Tibial nerve (tissue), 4 donors: ENCODE data around the gene AMPD2. TPM values are rescaled to one million over a fixed set of nuclear protein-coding genes. Genes with fewer than 3 reads are reported as not detected.

ENCODE experiments used
- DNase-seq, 2 donors: peaks; one replicate each; pipeline ENCODE4 v3.0.0-alpha.2; 2019; ENCODE audit warnings: low spot score in 2 of 2
- H3K27ac ChIP-seq, 4 donors: fragments of 200-600 bp; sonication (generic) in 3 of 4; one replicate each; pipeline ENCODE4 v1.5.1; 2017 to 2019; ENCODE audit warnings: mild to moderate bottlenecking in 1 of 4
- H3K27me3 ChIP-seq, 2 donors: fragments of 200-600 bp; sonication (generic) in 1 of 2; one replicate each; pipeline versions ENCODE4 v1.5.1 to v1.6.0; 2017 to 2019
- H3K36me3 ChIP-seq, 3 donors: fragments of 200-600 bp; sonication (generic); one replicate each; pipeline ENCODE4 v1.5.1; 2018 to 2019
- H3K4me1 ChIP-seq, 4 donors: fragments of 200-600 bp; sonication (generic) in 3 of 4; one replicate each; pipeline ENCODE4 v1.5.1; 2017 to 2019
- H3K4me3 ChIP-seq, 4 donors: fragments of 200-600 bp; sonication (generic) in 3 of 4; one replicate each; pipeline ENCODE4 v1.5.1; 2017 to 2019; ENCODE audit warnings: mild to moderate bottlenecking in 1 of 4, moderate library complexity in 1 of 4
- H3K9me3 ChIP-seq, 4 donors: fragments of 200-600 bp; sonication (generic) in 3 of 4; one replicate each; pipeline ENCODE4 v1.5.1; 2017 to 2019
- EP300 ChIP-seq, 2 donors: sonication (generic); formaldehyde crosslinking; IDR thresholded peaks; one replicate each; pipeline ENCODE4 v1.6.1; 2017; ENCODE audit warnings: antibody characterized with exemption in 2 of 2, mild to moderate bottlenecking in 1 of 2
- POLR2A ChIP-seq, 2 donors: fragments of 450-650 bp; IDR thresholded peaks; one replicate each; pipeline ENCODE4 v1.6.1; 2017; ENCODE audit warnings: antibody characterized with exemption in 2 of 2, mild to moderate bottlenecking in 2 of 2, moderate library complexity in 2 of 2
- WGBS, 2 donors: methylation state at CpG; one replicate each; pipeline ENCODE4 v1.1.5; 2018; 5-methylcytosine and 5-hydroxymethylcytosine counted together
- total RNA-seq, 4 donors: library from RNA; depleted of rRNA; stranded (reverse); fragments of >200 nt; gene quantifications; one replicate each; pipeline ENCODE4 v1.1.0, GENCODE V29; 2016
- TF ChIP-seq, protein P1 (sequence below), 5 experiments: fragments of 200-600 bp in 3 of 5; fragments of 450-650 bp in 2 of 5; sonication (generic) in 3 of 5; IDR thresholded peaks; one replicate each; pipeline ENCODE4 v1.5.1; 2016 to 2019; ENCODE audit warnings: antibody characterized with exemption in 5 of 5, mild to moderate bottlenecking in 3 of 5, moderate library complexity in 2 of 5

Gene AMPD2
- total RNA-seq, 4 donors from 2014 or later = 70.6 to 113 (median 94.7) TPM

DNA sequence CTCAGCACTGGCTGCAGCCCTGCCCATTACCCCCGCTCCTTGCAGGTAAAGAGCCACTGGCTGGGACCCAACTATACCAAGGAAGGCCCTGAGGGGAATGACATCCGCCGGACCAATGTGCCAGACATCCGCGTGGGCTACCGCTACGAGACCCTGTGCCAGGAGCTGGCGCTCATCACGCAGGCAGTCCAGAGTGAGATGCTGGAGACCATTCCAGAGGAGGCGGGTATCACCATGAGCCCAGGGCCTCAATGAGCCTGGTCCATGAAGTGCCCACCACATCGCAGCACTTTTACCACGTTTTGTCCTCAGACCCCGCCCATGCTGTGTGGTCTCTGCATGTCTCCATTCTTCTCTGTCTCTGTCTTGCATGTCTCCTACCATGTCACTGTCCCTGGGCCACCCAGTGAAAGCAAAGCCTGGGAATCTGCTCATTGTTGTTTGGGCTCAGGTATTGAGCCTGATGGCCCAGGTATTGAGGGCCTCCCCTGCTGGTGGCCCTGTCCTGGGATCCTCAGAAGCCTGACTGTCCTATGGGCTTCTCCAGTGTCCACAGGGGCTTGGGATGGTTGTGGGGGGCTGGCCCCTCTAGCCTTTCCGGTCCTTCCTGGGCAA, 11.4 kb downstream of the AMPD2 start:
- no peak overlapping the region for H3K27ac ChIP-seq
- peaks cover 0 to 63% (median 15%) of the 10 kb centered on the region in 3 donors for H3K36me3 ChIP-seq
- peaks cover 0 to 16% (median 3%) of the 10 kb centered on the region in 4 donors for H3K4me1 ChIP-seq
- TF ChIP-seq, protein P1, sequence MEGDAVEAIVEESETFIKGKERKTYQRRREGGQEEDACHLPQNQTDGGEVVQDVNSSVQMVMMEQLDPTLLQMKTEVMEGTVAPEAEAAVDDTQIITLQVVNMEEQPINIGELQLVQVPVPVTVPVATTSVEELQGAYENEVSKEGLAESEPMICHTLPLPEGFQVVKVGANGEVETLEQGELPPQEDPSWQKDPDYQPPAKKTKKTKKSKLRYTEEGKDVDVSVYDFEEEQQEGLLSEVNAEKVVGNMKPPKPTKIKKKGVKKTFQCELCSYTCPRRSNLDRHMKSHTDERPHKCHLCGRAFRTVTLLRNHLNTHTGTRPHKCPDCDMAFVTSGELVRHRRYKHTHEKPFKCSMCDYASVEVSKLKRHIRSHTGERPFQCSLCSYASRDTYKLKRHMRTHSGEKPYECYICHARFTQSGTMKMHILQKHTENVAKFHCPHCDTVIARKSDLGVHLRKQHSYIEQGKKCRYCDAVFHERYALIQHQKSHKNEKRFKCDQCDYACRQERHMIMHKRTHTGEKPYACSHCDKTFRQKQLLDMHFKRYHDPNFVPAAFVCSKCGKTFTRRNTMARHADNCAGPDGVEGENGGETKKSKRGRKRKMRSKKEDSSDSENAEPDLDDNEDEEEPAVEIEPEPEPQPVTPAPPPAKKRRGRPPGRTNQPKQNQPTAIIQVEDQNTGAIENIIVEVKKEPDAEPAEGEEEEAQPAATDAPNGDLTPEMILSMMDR (IDR thresholded peaks at IDR 0.05) = no peak
- DNase-seq = peak in 1 of 2 donors; percentile 2
- H3K9me3 ChIP-seq = no peaks in the 10 kb centered on the region
- no peak overlapping the region for H3K4me3 ChIP-seq
- no peaks in the 10 kb centered on the region for H3K27me3 ChIP-seq
- WGBS, 2 donors = 95 to 97% methylated on average over 10 to 13 of the region's 14 CpGs

DNA sequence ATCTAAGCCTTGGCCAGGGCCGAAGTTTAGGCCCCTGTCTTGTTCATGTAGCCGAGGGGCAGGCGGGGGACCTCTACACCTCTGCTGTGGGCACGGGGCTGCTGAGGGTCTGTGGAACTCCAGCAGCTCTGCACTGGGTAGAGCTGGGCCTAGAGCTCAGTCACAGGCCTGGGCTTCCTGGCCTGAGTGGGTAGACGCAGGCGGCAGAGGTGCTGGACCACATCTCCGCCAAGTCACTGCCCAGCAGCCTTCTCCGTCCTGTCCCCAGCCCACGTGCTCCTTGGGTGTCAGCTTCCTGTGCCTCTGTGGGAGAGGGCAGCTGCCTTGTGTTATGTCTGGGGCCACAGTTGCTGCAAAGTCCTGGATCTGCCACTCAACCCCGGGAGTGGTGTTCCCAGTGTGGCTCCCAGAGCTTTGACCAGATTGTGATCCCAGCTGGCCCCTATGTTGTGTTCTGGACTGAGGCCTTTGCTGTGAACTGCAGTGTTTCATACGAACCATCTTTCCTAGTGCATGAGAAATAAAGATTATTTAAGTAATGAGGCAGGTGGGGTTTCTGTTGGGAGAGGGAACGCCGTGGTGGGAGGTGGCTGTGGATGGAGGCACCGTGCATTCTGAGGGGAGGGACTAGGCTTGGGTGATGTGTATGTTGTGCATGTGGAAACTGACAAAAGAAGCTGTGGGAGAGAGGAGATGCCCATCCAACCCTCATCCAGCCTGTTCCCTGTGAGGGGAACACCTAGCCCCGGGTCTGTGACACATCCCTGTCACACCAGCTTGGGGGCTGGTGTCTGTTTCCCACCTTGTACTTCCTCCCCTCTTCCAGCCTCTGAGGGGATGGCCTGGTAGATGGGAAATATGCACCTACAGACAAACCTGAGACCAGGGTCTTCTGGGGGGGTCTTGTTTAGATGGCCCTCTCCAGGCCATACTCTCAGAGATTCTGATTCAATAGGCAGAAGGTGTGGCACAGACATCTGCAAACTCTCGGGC, 12.2 kb downstream of the AMPD2 start:
- DNase-seq = peak in 1 of 2 donors; percentile 4
- Histone ChIP-seq H3K27ac (no peak overlapping the region), H3K4me1 (peaks cover 0 to 22% (median 7%) of the 10 kb centered on the region in 4 donors), H3K36me3 (peaks cover 0 to 55% (median 15%) of the 10 kb centered on the region in 3 donors), H3K4me3 (no peak overlapping the region), H3K27me3 (no peaks in the 10 kb centered on the region), H3K9me3 (no peaks in the 10 kb centered on the region)
- WGBS, 2 donors = 75 to 78% methylated on average over 12 to 14 of the region's 16 CpGs
- TF ChIP-seq POLR2A (IDR thresholded peaks at IDR 0.05) = no peak
- TF ChIP-seq, protein P1 (IDR thresholded peaks at IDR 0.05) = no peak
- no peak for TF ChIP-seq EP300 (IDR thresholded peaks at IDR 0.05)

DNA sequence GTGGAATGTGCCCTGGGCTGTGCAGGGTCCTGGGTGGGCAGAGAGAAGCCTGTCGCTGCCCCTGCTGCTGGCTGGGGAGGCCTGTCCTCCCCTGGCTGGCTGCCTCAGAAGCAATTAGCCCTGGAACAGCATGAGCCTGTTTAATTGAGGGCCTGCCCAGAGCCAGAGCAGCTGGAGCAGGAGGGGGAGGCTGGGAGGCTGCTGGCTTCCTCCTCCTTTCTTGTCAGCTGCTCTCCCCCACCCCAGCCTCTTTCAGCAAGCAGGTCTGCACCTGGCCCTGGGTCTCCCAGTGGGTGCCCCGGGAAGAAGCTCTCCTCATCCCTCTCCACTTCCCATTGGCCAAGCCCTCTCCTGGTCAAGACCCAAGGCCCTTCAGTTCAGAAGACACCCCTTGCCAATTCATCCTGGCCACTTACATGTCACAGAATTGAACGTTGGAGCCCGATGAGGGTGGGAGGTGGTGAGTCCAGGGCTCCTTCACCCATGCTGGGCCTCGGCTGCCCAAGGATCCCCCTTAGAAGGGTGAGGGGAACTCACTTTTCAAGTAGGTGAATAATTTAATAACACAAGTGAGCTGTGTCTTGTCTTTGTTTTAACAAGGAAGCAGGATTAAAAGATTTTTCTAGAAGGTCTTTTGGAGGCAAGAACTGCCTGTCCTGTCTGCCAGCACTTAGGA, 13.2 kb downstream of the AMPD2 start:
- H3K27ac ChIP-seq = peak overlapping the region in 1 of 4 donors; percentile 44

DNA sequence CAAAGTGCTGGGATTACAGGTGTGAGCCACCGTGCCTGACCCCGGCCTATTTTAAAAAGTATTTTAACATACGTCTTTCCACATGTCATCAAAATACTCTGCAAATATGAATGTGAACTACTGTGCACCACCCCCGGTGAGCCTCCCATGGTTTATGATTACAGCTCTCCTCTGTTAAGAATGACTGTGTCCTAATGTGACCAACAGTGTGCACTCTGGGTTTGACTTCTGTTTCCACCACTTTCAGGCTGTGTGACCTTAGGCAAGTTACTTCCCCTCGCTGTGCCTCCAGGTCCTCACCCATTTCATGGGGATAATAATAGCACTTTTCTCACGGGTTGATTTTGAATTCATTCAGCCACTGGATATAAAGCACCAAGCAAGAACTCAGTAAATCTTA, 14.7 kb downstream of the AMPD2 start:
- no peak overlapping the region for H3K27ac ChIP-seq
- TF ChIP-seq POLR2A (IDR thresholded peaks at IDR 0.05) (no peak), EP300 (IDR thresholded peaks at IDR 0.05) (no peak)
- TF ChIP-seq, protein P1 (IDR thresholded peaks at IDR 0.05) = no peak
- peaks cover 0 to 22% (median 7%) of the 10 kb centered on the region in 4 donors for H3K4me1 ChIP-seq
- H3K9me3 ChIP-seq = no peaks in the 10 kb centered on the region
- H3K4me3 ChIP-seq = no peak overlapping the region
- WGBS, 2 donors = 78 to 81% methylated on average over 6 of the region's 6 CpGs
- DNase-seq = peak in 1 of 2 donors; percentile 2
- H3K36me3 ChIP-seq = peaks cover 0 to 30% (median under 1%) of the 10 kb centered on the region in 3 donors
- no peaks in the 10 kb centered on the region for H3K27me3 ChIP-seq

More for the DNA sequence above, 13.2 kb downstream of the AMPD2 start:
- DNase-seq = peak in 1 of 2 donors; percentile 18
- H3K4me3 ChIP-seq = no peak overlapping the region
- H3K9me3 ChIP-seq = no peaks in the 10 kb centered on the region
- TF ChIP-seq POLR2A (IDR thresholded peaks at IDR 0.05) = no peak
- TF ChIP-seq, protein P1 (IDR thresholded peaks at IDR 0.05) = no peak
- no peak for TF ChIP-seq EP300 (IDR thresholded peaks at IDR 0.05)
- H3K4me1 ChIP-seq = peaks cover 0 to 22% (median 7%) of the 10 kb centered on the region in 4 donors
- WGBS, 2 donors = 48 to 49% methylated on average over 5 of the region's 5 CpGs
- peaks cover 0 to 45% (median 11%) of the 10 kb centered on the region in 3 donors for H3K36me3 ChIP-seq
- no peaks in the 10 kb centered on the region for H3K27me3 ChIP-seq
